DMS79 (cell line): ENCODE measurements around the gene FAM168A.

ENCODE experiments used
- DNase-seq: peaks from one replicate; lab custom pipeline; 2025; lab: John Stamatoyannopoulos, UW

FAM168A gene

DNA sequence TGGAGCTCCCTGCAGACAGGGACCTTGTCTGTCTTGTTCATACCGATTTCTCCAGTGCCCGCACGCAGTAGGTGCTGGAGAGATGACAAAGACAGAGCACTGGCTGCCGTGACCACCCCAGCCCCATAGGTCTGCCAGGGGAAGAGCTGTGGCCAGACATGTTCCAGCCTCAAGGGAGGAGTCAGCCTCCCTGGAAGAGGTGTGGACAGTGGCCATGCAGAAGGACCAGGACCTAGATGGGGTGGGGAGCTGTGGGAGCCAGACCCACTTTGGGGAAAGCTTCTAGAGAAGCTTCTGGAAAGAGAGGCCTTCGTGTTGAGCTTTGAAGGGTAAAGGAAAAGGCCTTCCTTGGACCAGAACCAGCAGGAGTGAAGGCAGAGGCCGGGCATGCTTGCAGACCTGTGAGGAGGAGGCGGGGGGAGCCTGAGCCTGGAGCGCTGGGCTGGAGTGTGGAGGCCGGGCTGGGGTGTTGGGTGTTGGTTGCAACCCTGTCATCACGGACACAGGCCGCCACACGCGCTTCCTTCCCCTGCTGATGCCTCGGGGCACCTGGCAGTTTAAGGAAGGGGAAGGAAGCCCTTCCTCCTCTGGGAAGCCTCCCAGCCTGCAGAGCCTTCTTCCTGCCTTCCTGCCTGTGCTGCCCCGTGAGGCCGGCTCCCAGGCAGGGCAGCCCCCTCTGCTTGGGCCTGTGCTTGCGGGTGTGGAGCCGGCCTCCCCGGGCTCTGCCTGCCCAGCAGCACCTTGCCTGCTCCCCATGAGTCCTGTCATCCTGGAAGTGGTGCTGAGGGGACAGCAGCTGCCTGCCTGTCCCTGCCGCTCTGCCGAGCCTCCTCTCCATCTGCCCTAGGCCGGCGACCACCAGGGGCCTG, 209.4 kb downstream of the FAM168A start:
- no peak for DNase-seq

DNA sequence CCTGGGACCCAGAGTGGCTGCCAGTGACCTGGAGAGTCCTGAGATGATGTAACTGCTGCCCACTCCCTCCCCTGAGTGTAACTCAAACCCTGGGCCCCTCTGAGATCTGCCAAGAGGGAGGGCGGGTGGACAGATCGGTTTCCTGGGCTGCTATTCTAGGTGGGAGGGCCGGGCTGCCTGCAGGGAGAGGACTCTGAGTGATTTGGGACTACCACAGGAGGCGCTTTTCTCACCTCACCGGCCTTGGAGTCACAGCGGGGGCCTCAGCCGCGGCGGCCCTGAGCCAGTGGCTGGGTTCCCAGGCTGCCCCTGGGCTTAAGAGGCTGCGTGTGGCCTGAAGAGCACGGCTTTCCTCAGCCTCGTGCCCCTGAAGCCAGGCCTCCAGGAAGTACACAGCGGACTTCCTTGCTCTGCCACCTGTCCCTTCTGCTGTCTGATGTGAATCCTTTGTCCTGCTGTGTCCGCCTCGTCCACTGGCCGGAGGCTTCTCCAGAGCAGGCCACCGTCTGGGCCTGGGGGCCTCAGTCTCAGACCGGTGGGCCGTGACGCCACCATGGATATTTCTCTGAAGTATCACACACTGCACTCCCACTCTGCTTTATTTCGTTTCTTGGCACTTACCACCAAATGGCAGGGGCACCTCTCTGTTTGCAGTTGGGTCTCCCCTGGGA, 210.2 kb downstream of the FAM168A start:
- DNase-seq = no peak

DNA sequence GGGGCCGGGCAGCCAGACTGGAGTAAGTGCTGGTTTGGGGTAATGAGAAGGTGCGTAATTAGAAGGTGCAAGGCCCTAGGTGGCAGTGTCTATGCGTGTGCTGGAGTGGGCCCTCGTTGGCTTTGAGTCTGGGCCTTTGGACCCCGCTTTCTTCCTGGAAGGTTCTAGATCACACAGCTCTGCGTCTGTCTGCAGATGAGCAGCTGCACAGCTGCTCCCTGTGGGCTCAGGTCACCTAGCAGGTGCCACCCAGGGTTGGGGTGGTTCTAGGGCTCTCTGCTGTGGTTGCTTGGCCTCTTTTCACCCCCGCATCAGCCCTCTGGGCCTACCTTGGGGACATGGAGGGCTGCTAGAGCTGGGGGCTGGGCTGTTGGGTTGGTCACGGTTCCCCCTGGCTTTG, 211.4 kb downstream of the FAM168A start:
- no peak for DNase-seq

DNA sequence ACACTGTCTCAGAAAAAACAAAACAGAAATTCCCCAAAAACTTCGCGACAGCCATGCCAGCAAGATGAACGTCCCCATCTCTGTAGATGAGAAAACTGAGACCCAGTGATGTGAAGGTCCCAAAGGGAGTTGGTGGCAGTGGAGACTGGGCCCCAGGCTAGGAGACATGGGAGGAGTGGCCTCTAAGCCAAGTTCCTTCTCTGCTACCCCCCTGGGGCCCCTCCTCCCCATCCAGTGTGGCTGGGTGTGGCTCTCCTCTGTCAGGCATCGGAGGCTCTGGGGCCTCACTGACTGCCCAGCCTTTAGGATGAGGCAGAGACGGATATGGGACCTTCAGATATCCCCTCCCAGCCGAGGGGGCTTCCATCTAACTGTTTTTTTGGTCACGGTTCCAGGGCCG, 211.9 kb downstream of the FAM168A start:
- no peak for DNase-seq

DNA sequence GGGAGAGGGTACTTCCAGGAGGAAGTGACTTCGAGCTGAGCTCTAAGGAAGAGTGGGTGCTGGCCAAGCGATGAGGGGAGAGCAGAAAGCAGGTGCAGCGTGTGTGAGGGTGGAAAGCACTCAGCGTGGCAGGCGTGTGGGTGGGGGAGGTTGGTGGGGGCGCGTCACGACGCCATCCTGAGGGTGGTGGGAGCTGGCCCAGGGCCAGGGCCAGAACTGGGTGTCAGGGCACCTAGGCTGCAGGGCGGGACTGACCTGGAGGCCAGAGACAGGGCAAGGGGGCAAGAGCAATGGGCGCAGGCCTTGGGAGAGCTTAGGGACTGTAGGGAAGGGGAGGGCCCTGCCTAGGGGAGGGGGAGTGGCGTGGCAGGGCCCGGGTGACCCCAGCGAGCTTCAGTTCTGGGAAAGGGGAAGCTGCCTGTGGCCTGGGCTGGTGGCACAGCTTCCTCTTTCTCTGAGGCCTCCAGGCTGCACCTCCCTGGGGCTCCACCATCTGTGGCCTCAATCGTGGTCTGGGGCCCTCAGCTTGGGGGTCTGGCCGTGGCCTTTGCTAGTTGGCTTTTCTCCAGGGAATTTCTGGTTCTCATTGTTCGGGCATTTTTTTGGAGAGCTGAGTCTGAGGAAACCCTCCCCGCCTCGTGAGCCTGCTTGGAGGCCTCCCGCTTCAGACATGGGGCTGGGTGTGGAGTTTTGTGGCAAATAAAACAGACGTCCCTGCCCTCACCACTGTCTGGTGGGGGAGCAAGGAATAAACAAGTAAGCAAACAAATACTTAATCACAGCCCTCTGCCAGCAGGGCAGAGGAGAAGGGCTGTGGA, 212.8 kb downstream of the FAM168A start:
- peak; percentile 7 for DNase-seq

DNA sequence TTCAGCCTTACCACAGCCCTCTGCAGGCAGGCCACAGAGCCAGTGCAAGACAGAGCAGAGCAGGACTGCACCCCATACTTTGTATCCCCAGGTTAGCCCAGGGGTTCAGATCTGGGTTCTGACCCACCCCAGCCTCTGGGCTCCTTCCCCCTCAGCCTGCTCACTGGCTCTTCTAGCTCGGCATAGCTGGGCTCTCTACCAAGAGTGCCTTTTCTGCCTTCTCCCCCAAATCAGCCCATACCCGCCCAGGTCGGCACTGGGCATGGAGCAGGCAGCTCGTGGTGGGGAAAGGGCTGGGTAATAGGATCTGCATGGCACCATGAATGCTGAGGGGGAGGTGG, 213.4 kb downstream of the FAM168A start:
- DNase-seq = no peak

DNA sequence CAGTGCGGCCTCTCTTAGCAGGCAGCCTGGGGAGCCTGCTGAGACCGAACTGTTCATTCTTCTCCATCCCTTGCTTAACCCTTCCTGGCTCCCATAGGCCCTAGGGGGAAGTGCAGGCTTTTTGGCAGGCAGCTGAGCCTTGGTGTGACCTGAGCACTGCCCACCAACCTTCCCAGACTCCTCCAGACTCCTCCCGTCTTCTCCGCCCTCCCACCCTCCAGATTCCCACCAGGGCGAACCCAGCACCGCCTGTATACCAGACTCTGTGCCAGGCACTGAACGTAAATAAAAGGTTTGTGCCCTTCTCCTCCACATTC, 213.8 kb downstream of the FAM168A start:
- no peak for DNase-seq

DNA sequence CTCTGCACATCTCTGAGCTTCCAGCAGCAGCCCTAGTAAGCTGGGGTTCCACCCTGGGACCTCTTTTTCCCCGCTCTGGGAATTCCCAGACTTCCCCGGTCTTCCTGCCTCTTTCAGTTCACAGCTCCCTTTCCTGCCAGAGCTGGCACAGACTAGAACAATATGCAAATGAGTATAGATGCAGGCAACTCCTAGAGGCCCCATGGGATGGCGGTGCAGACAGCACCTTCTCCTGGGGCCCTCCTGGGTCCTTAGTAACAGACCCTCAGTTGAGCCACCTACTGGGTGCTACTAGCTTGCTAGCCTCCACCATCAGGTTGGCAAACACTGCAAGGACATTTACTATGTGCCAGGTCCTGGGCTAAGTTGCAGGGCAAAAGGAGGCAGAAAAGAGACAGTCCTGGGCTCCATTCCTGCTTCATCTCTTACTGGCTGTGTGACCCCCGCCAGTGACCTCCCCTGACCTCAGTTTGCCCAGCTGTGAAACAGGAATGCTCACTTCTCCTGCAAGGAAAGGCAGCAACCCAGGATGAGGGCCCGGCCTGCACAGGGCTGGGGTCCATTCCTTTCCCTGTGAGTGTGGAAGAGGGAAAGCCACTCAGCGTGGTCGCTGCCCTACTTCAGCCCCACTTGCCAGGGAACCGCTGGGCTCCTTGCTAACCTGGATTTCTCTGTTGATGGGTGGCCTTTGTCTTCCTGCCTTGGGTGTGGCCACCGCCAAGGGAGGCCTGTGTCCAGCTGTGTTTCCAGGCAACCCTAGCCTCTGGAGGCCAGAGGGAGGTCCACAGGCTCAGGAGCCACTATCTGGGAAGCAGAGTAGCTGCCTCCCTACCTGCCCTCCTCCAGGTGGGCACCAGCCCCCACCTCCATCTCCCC, 214.4 kb downstream of the FAM168A start:
- DNase-seq = no peak

DNA sequence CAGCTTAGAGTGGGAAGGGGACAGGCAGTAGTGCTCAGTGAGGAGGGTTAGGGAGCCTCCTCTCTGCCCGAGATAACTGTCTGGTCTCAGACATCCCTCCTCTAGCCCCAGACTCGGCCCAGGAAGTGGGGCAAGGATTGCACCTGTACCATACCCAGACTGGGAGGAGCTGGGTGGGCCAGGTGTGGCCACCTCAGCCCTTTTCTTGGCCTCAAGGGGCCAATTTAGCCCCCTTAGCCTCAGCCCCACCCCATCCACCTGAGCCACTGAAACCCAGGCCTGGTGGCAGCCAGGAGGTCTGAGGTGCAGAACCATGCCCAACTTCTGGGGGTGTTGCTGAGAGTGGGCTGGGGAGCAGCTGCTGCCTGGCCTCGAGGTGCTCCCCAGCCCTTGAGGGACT, 215.2 kb downstream of the FAM168A start:
- no peak for DNase-seq

DNA sequence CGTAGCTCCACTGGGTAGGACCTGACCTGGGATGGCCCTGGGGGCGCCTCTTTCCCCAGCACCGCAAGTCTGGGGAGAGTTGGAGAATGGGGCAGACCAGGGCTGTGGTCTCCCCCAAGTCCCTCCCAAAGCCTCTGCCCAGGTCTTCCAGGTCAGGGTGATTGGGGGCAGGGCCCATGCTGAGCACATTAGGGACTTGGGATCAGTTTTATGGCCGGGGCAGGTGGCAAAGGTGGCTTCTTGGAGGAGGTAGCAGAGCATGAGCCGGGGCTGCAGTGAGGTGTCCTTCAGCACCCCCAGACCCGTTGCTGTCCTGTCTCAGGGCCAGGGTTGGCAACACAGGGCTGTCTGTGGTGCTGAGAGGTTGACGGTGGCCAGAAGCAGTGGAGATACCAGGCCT, 215.7 kb downstream of the FAM168A start:
- DNase-seq = no peak

DNA sequence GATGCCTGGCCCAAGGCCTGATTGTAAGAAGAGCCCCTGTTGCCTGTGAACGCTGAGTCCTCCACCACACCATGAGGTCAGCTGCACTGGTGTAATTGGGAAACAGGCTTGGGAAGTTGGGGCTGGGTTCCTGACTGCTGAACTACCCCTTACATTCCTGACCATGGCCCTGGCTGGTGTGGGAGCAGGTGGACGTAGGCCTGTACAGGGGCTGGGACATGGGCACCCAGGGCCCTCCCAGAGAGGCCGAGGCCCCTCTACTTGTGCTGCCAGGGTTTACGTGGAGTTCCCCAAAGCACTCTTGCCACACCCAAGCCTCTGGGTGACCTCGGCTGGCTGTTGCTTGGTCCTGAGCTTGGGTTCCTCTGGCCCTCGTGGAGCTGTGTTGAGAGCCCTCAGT, 216.3 kb downstream of the FAM168A start:
- DNase-seq = no peak

DNA sequence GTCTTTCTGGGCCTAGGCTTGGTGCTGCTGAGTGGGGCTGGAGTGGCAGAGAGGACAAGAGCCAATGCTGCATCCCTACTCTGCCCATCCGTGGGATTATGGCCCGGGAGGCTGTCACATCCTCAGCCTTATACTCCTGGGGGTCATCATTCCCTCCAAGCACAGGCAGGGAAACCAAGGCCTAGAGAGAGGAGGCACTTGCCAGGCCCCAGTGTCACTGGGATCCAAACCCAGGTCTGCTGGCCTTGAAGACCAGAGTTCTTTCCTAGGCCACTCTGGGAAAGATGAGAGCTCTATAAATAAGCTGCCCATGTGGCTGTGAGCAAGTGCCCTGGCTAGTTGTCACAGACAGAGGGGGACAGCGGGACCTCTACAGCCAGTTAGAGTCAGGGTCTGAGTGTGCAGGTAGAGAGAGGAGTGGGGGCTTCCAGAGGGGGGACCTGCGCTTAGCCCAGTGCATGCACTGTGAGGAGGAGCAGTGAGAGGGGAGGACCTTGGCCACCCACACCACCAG, 217.0 kb downstream of the FAM168A start:
- no peak for DNase-seq

DNA sequence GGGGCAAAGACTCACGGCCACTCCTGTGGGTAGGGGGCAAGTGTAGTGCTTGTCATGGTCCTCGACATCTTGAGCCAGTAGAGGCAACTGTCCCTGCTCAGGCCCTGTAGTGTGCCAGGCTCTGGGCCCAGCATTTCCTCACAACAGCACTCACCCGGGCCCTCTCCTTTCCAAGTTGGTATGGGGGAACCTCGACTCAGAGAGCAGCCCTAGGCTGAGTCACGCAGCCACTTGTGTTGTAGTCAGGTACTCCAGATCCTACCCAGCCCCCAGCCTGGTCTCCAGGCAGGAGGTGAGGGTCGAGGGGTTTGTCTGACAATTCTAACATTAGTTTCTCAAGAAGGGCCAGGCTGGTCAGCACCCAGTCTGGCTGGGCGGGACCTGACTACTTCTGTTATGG, 217.6 kb downstream of the FAM168A start:
- no peak for DNase-seq

DNA sequence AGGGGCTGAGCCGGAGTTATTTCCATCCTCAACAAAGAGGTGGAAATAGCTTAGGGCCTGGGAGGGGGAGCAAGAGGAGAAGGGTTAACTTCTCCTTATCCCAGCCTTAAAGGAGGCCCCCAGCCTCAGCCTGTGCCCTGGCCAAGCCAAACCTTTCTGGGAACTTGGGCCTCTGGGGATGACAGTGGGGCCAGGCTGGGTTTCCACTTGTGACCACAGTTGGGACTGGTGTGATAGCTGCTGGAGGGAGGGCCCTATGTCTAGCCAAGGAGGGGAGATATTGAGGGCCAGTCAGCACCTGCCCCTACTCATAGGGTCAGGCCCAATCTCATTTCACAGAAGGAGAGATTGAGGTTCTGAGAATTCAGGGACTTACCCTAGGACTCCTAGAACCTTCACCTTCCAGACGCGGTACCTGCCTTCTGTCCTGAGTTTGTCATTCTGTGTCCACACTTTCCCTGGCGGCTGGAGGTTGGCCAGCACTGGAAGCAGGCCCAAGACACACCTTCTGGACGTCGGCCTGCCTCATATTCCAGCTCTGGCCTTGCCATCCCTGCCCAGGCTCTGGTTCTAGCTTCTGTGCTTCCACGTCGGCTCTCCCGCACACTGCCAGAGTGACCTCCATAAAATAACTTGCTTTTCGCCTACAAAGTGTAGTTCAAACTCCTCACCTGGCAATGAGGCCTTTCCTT, 218.6 kb downstream of the FAM168A start:
- no peak for DNase-seq

DNA sequence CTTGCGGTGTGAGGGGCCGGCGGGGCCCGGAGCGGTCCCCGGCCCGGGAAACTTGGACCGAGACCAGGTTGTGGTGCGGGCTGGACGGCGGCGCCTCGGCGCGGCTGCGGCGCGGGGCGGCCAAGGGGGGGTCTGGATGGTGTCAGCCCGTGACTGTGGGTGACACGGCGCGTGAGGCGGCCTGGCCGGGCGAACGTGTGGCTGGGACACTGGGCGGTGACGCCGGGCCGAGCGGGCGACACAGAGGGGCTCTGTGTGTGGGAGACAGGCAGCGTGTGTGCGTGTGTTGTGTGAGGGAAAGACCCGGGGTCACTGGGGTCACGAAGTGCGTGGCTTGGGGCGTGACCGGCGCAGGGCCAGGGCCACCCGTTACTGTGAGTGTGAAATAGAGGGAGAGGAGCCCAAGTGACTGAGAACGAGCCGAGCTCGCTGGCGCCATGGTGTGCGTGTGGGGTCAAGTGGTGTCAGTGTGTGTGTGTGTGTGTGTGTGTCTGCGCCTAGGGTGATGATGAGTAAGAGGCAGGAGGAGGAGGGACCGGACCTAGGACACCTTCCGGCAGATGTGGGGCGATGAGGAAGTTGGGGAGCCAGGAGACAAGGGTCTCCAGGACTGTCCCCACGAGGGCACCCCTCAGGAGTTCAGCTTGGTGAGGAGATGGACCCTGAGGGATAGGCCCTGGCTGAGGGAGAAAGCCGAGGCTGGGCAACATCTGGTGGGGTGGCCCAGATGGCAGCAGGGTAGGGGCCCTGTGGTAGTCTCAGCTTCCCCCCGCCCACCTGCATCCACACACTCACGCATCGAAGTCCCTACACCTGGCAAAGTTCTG, 220.9 kb downstream of the FAM168A start:
- no peak for DNase-seq

DNA sequence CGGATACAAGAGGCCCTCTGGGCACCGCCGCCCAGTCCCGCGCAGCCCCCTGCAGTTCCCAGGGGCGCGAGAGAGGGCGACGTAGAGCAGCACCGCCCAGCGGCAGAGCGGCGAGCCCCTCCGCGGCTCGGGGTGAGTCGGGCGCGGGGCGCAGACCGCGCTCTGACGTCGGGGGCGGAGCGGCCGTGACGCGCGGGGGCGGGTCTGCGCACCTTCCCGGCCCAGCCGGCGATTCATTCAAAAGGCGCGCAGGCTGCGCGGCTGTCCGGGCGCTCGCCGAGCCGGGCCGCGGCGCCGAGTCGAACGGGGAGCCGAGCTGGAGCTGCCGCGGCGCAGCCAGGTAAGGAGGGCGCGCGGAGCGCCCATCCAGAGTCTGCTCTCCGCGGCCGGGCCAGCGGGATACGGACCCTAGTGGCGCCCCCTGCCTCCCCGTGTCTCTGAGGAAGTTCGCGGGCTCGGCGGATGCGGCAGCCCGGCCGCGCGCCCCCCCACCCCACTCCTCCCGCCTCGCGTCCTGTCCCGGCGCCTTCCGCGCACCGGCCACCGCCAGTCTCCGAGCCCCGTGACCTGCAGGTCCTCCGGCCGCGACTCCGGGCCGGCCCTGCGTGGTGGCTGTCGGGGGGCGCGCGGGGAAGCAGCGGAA, 221.6 kb downstream of the FAM168A start, which contains the start of gene RELT:
RELT (plus strand) TSS at position 240 of the 643 bp plus-strand sequence. CDS start 12,738 bp downstream, outside the sequence.
- DNase-seq = peak; percentile 69

DNA sequence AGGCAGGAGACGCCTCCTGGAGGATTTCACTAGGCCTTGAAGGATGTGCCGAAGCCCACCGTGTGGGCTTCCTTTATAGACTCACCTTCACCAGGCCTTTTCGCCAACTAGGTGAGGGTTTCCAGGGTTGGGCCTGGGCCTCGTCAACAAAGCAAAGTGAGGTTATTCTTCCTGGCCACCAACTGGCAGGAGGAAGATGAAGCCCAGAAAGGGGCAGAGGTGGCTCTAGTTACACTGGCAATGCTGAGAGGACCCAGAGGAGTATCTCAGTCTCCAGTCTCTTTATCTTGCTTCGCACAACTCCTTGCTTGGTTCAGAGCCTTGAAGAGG, 222.1 kb downstream of the FAM168A start:
- no peak for DNase-seq

DNA sequence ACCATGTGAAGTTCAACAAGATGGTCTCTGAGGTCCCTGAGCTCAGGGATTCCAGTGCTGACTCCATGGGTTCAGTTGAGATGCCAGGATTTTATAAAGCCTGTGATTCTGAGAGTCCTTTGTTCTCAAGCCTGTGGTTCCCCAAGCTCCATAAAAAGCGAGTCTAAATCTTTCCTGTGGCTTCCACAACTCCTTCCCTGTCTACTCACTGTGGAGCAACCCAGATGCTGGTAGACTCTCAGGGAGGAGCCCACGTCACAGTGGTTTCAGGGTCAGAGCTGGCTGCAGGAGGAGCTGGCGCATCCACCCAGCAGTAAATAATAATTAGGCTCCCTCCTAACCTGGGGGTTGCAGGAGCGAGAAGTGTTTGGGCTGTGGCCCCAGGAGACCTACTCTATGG, 223.8 kb downstream of the FAM168A start:
- DNase-seq = no peak

DNA sequence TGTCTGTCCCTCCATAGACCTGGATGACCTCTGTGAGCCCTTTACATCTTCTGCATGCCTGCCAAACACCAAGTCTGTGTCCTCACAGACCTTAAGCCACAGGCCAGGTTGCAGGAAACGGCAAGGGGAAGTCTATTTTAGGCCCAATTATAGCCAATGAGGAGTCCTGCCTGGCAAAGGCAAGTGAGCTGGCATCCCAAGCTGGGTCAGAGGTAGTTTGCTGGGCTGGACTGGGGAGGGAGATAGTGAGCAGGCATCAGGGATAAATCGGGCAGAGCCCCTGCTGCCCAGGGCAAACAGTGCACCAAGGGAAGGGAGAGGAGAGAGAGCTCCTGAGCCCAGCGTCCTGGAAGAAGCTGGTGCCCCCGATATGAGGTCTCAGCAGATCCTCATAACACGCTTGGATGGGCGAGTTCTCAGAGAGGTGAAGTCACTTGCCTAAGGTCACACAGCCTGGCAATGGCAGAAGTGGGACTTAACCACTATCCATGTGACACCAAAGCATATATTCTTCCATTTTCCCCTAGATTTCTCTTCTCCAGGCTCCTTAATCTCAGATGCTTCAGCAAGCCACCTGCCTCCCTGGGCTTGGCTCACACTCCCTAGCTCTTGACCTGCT, 225.4 kb downstream of the FAM168A start:
- DNase-seq = no peak
